Nephron (organoid): Measurements from ENCODE around the gene TRIO.

Source experiments
- H3K27ac Mint-ChIP-seq, 3 experiments: 2 replicates each; pipeline ENCODE4 v1.8.0; 2020; ENCODE audit warnings: mixed read lengths in 3 of 3, mild to moderate bottlenecking in 2 of 3, moderate library complexity in 1 of 3
- H3K27me3 Mint-ChIP-seq: 2 replicates; pipeline ENCODE4 v1.8.0; 2021; ENCODE audit warnings: low read depth, mild to moderate bottlenecking, moderate library complexity, mixed read lengths
- H3K36me3 Mint-ChIP-seq: 2 replicates; pipeline ENCODE4 v1.8.0; 2020; ENCODE audit warnings: low read depth, mixed read lengths
- H3K4me1 Mint-ChIP-seq: 2 replicates; pipeline ENCODE4 v1.8.0; 2020; ENCODE audit warnings: mixed read lengths
- H3K4me3 Mint-ChIP-seq, 3 experiments: 2 replicates each; pipeline ENCODE4 v1.8.0; 2020; ENCODE audit warnings: mild to moderate bottlenecking in 3 of 3, mixed read lengths in 3 of 3, moderate library complexity in 2 of 3
- H3K9me3 Mint-ChIP-seq: 2 replicates; pipeline ENCODE4 v1.8.0; 2020; ENCODE audit warnings: mixed read lengths
- CTCF ChIP-seq, 3 experiments: fragments of 200-600 bp; sonication (generic); IDR thresholded peaks; one replicate each; pipeline ENCODE4 v1.5.0; 2021; ENCODE audit warnings: antibody characterized with exemption in 3 of 3; ENCODE audit not compliant: unreplicated experiment in 3 of 3

The TRIO gene

DNA sequence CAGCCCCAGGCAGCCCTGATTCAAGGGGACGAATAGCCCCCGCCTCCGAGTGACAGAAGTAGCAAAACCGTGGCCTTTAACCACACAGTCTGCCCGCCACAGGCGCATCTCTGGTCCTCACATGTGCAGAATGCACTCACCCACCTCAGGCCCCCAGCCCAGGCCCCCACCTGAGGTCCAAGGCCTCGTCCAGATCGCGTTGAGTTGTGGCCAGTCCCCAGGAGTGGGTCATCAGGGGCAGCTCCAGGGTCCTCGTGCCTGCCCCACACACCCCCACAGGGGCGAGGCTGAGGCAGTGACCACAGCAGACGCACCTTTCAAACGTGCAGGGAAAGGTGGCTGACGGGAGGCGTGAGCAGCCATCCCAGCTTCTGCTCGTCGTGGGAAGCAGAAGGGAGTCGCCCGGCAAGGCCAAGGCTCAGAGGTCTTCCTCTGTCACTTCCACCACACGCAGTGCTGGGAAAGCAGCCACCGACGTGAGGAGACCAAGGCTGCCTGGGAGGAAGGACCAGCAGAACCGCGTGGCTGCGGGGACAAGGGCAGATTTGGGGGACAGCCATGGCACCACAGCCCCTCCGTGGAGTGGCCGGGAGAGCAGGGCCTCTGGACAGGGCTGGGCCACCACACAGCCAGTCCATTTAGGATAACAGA is 360.7 kb downstream of the TRIO start:
- Mint-ChIP-seq H3K9me3 (no peaks in the 10 kb centered on the region), H3K27ac (no peak overlapping the region), H3K36me3 (peaks cover 70% of the 10 kb centered on the region), H3K4me1 (peaks cover 6% of the 10 kb centered on the region), H3K4me3 (no peak overlapping the region), H3K27me3 (no peaks in the 10 kb centered on the region)
- TF ChIP-seq CTCF (IDR thresholded peaks at IDR 0.05; ENCODE audit: unreplicated experiment in 3 of 3), result no peak

GRCh38 chr5:14504332-14504727 is 361.2 kb downstream of the TRIO start:
- Mint-ChIP-seq H3K4me1 (peaks cover 6% of the 10 kb centered on the region), H3K36me3 (peaks cover 65% of the 10 kb centered on the region), H3K27ac (no peak overlapping the region), H3K4me3 (no peak overlapping the region), H3K27me3 (no peaks in the 10 kb centered on the region), H3K9me3 (no peaks in the 10 kb centered on the region)
- TF ChIP-seq CTCF (IDR thresholded peaks at IDR 0.05; ENCODE audit: unreplicated experiment in 3 of 3), result no peak

GRCh38 chr5:14504816-14505215 is 361.7 kb downstream of the TRIO start:
- no peak overlapping the region for H3K4me3 Mint-ChIP-seq
- H3K9me3 Mint-ChIP-seq, result no peaks in the 10 kb centered on the region
- TF ChIP-seq CTCF (IDR thresholded peaks at IDR 0.05; ENCODE audit: unreplicated experiment in 3 of 3), result no peak
- H3K36me3 Mint-ChIP-seq, result peaks cover 64% of the 10 kb centered on the region
- no peak overlapping the region for H3K27ac Mint-ChIP-seq
- no peaks in the 10 kb centered on the region for H3K27me3 Mint-ChIP-seq
- peaks cover 6% of the 10 kb centered on the region for H3K4me1 Mint-ChIP-seq

GRCh38 chr5:14505310-14506139 is 362.4 kb downstream of the TRIO start:
- Mint-ChIP-seq H3K9me3 (no peaks in the 10 kb centered on the region), H3K4me1 (peaks cover 6% of the 10 kb centered on the region), H3K4me3 (no peak overlapping the region), H3K27ac (peak overlapping the region in 1 of 3 experiments; percentile 19), H3K27me3 (no peaks in the 10 kb centered on the region), H3K36me3 (peaks cover 64% of the 10 kb centered on the region)
- TF ChIP-seq CTCF (IDR thresholded peaks at IDR 0.05; ENCODE audit: unreplicated experiment in 3 of 3), result no peak

DNA sequence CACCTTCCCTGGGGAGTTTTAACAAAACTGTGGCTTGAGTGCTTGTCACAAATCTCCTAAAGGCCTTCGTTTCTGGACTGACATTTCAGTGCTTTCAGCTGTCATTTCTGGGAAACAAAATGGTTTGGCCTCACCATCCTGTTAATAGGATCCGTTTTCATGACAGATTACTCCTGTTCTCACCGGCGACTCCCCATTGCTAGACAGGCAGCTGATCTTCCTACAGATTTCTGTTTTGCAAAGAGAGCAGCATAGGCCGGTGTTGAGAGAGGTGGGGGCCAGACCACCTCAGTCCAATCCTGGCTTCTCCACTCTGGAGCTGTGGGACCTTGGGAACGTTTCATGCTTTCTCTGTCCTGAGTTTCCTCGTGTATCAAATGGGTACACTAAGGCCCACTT is 363.0 kb downstream of the TRIO start:
- Mint-ChIP-seq H3K27ac (peak overlapping the region in 1 of 3 experiments; percentile 19), H3K9me3 (no peaks in the 10 kb centered on the region), H3K36me3 (peaks cover 64% of the 10 kb centered on the region), H3K4me1 (peaks cover 6% of the 10 kb centered on the region), H3K4me3 (no peak overlapping the region), H3K27me3 (no peaks in the 10 kb centered on the region)
- no peak for TF ChIP-seq CTCF (IDR thresholded peaks at IDR 0.05; ENCODE audit: unreplicated experiment in 3 of 3)
